ENCODE measurements around the gene ZFP91.

GRCh38 chr11:58636587-58636986 lies 57.7 kb downstream of the ZFP91 start:
- TF ChIP-seq EZH2phosphoT487 (IDR thresholded peaks at IDR 0.05) (no peak), CTCF (IDR thresholded peaks at IDR 0.05) (no peak), EZH2 (IDR thresholded peaks at IDR 0.05) (no peak)
